CD4-positive, alpha-beta T cell treated with Interleukin-15 for 4 hours (primary cell): ENCODE data around the gene ECD.
A peak's percentile ranks its signal among the peaks of the same experiment; 100 is the strongest.
"Not testable (repeated sequence)": the region's sequence is repeated elsewhere in the genome, so short reads cannot be mapped to it uniquely, and the experiment has no call there.

Experiments used
- DNase-seq: peaks from one replicate; pipeline ENCODE4 v3.0.0-alpha.2; 2020; ENCODE audit warnings: low spot score

The ECD gene

DNA sequence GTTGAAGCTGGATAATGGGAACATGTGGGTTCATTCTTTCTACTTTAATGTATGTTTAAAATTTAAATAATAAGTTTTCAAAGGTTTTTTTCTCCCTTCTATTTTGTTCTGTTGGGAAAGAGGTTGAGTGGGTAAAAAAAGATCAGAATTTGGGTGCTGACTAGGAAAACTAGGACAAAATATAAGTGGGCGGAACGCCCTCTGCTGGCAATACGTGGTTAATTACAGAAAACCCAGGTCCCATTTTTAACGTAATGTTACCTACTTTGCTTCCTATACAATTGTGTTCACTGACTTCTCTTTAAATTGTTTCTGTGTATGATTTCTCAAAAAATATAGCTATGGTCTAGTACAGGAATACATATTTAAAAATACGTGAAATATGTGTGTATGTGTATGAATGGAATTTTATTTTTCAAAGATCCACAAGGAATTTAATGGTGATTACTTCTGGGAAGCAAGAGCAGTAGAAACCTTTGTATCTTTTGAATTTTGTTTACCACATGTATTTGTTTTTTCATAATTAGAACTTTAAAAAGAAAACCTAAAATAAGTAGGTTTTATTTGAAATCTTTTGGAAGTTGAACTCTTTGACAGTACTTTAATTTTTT lies 8.7 kb downstream of the ECD start:
- DNase-seq: peak; percentile 65

DNA sequence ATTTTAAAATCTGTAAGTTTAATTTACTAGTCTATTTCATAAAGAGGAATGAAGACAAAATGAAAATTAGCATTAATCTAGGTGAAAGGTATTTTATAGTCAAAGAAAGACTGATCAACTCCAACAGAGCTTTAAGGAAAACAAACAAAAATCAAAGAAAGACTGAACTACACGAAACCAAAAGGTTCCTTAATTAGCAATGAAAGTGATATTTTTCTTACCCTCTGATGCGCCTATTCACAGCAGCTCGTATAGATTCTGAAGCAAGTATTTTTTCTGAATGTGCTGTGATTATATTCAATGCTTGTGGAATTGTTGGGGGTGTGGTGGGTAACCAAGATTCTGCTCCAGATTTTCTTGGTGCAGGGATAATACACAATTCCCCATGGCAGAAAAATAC lies 11.8 kb downstream of the ECD start:
- no peak for DNase-seq

DNA sequence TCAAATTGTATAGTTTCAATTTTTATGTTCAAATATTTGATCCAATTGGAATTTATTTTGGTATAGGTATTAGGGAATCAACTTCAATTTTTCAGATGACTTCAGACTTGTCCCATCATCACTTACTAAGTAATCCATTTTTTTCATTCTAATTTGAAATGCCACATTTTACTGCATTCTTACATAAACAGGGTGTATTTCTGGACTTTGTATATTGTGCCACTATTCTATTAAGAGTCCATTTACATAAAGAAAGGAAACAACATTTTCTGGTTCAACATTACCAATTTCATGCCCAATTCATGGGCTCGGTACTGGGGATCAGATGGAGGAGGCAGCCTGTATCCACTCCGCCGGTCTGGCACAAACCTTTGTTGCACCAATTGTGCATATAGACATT lies 15.8 kb downstream of the ECD start:
- DNase-seq: no peak

DNA sequence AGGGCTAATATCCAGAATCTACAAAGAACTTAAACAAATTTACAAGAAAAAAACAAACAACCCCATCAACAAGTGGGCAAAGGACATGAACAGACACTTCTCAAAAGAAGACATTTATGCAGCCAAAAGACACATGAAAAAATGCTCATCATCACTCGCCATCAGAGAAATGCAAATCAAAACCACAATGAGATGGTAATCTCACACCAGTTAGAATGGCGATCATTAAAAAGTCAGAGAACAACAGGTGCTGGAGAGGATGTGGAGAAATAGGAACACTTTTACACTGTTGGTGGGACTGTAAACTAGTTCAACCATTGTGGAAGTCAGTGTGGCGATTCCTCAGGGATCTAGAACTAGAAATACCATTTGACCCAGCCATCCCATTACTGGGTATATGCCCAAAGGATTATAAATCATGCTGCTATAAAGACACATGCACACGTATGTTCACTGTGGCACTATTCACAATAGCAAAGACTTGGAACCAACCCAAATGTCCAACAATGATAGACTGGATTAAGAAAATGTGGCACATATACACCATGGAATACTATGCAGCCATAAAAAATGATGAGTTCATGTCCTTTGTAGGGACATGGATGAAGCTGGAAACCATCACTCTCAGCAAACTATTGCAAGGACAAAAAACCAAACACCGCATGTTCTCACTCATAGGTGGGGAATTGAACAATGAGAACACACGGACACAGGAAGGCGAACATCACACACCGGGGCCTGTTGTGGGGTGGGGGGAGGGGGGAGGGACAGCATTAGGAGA lies 17.0 kb downstream of the ECD start:
- not testable (repeated sequence) for DNase-seq

DNA sequence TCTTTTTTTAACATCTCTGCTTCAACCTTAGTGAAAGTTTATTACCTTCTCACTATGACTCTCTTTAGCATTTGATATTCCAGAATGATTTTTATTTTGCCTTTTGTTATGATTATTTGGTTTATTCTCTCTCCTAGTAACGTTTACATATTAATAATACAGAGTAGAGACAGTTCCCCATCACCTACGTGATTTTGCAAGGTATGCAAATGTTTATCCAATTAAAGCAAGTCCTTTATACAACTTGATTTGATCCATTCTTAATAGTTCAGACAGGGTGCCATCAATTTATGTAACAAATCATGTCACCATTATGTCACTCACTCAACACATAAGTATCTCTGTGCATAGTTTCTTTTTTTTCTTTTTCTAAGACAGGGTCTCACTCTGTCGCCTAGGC lies 26.2 kb downstream of the ECD start:
- no peak for DNase-seq

DNA sequence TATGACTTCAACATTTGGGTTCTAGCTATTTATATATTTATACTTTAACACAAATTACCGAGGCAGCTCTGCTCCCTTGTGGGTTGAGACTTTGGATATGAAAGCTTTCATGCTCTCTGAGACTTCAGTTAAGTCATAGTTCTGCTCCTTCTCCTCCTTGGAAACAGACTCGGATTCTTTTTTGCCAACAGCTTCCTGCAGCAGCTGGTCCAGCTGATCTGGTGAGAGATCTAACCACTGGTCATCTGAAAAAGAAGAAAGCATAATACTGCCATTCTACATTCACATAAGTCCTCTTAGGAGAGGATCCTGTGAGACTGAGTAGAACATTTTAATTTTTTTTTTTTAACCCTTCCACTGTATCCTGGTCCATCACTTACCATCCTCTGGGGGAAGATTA lies 28.6 kb downstream of the ECD start:
- no peak for DNase-seq

DNA sequence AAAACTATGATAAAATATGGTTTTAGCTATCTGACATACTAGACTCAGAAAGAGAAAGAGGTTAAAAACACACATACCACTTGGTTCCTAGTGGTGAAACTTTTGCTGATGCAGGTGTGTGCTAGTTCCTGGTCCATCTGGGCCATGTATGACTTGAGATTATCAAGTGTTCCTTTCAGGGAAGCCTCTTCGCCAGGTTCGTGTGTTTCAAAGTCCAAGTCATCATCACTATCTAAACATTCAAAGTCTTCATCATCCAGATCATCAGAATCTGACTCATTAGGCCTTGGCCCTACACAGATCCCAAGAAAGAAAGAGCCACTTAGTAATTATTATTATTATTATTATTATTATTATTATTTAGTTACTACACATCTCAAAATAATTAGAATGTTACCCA lies 31.2 kb downstream of the ECD start:
- DNase-seq: no peak

DNA sequence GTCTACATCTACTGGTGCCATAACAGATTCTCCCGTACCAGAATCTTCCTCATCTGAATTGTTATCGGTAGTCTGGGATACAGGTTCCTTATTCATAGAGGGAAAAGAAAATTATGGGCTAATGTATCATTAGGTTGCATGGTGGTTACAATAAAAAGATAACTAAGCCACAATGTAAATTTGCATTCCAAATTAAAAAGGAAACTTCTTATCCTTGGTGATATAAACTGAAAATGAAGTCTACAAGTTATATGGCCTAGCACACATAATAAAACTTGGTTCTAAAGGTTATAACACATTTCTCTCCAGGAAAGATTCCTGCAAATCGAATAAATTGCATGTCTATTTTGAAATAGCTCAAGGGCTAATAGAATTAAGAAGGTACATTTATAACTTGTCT lies 33.1 kb downstream of the ECD start:
- no peak for DNase-seq

DNA sequence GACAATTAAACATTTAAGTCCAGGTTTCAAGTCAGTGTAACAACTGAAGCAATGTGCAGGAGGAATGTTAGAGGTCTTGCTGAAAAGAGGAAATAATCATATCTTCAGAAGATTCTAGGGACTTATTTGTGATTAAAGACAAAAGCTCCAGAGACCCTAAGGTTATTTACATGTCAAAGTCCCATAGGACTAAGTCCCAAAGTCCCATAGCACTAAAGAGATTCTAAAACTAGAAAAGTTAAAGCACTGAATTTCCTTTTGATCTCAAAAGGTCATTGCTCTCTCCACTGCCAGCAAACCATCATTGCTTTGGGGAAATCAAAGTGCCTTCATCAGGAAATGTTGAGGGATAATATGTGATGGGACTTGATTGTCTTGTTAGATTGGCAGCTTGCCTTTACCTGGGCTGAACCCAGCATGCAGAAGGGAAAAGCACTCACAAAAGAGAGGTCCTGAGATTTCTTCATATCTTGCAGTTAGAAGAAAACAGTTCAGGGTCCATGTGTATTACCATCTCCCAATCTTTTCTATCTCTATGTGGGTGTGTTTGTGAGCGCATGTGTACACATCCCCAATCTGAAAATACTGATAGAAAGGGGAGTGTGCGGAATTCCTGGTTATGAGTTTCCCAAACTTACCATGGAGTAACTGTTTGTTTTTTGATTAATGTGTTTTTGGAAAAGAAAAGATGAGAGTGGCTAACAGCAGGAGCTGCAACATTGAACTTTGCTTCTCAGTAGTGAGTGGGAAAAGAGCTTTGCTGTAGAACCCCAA lies 35.7 kb downstream of the ECD start:
- DNase-seq: no peak

DNA sequence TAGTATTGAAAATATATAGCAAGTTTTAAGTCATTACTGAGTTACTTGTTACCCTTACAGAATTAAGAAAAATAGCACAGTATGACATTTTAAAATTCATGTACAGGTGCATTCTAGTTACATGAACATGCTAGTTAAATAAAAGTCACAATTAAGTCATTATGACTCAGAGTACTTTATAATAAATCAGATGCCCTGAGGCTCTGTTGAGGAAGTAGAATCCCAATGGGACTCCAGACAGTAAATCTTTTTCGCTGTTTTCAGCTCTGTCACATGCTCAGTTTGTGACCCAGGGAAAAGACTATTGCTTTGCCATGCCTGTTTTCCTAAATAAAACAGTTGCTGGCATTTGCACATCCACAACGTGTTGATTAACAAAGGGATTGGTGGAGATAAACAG lies 36.5 kb downstream of the ECD start:
- DNase-seq: no peak

DNA sequence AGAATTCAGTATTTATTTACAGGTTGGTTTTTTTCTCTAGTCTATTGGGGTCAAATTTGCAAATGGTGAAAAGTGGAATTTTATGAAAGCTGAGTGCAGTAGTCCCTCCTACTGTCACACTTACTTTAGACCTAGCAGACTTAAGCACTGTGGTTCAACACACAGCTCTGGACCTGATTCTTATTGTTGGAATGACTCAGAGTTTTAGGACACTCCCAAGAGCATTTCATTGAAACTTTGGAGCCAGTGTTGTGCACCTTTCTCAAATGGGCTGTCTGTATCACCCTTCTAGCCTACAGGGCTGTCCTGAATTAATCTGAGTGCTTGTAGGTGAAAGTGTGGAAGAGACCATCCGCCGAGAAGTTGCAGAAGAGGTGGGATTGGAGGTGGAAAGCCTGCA lies 41.5 kb downstream of the ECD start:
- DNase-seq: no peak

DNA sequence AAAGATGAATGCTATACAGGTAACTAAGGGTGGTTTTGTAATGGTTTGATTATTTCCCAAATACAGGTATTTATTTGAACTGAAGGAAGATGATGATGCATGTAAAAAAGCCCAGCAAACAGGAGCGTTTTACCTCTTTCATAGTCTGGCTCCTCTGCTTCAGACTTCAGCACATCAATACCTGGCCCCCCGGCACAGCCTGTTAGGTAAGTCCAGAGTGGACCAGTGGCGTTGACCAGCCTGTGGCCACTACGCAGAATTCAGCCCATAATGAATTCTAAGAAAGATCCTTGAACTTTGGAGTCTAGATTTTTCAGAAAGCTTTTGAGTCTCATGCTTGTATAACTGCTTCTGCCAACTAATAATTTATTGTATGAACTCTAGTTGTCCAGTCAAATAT lies 47.9 kb downstream of the ECD start:
- DNase-seq: no peak

DNA sequence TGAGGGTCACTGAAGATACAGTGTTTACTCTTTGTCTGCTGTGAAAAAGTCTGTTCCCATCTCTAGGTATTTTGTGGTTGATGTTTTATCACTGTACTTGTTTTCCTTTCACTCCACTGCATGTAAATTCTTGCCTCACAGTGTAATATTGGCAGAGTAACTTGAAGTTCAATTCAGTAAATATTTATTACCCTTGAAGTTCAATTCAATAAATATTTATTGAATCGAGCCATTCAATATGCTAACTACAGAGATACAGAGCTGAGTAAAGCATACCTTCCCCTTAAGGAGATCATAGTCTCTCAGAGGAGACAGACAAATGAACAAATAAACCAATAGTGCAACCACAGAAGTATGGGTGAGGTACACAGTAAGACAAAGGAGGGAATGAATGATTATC lies 48.4 kb downstream of the ECD start:
- DNase-seq: no peak

DNA sequence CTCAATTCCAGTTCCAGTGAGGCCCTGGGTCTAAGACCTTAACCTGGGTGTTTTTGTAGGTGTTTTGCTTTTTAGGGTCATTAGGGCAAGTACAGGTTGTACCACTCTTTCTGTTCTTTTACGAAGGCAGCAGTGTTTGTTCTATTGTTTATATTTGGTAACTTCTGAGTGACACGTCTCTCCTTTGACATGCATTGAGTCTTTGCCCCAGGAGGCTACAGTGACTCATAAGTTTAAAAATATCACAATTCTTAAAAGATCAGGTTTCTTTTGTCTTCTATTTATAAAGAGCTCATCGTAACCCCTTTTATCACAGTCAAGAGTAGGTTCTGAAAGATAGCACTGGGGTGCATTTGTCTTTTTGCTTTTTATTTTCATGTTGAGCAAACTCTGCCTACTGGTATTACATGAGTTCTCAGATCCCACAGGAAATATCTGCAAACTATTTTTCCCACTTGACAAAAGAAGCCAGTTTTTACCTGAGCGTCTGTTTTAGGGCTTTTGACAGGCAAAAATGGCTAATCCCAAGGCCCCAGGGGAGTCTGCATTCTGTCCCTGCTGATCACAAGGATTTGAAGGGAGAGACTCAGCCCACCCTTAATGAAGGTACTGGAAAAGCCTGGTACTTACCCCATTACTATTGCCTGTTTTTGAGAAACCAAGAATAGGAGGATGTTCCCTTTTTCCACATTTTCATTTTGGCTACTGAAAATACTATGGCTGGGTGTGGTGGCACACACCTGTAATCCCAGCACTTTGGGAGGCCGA lies 49.6 kb downstream of the ECD start:
- no peak for DNase-seq

DNA sequence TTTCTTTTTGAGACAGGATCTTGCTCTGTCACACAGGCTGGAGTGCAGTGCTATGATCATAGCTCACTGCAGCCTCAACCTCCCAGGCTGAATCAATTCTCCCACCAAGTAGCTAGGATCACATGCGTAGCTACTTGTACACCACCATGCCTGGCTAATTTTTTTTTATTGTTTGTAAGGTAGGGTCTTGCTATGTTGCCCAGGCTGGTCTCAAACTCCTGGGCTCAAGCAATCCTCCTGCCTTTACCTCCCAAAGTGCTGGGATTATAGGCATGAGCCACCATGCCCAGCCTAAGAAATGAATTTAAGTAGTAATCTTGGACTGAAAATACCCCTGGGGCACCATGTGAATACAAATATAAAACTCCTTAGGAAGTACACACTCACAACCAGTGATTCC lies 51.8 kb downstream of the ECD start:
- DNase-seq: no peak

DNA sequence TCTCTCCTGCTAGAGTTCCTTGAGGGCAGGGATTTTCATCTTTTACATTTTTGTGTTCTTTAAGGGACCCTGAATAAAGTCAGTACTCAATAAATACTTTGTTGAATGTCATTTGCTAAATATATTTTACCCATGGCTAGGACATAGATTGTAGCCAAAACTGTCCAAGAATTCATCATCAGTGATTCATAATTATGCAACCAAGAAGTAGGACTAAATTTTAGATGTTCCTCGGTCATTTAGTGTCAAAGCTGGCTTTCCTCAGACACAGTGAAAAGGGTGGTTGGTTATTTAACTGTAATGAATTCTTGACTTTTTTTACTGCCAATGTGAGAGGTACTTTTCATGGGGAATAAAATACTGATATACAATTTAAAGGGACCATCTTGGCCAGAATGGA lies 54.3 kb downstream of the ECD start:
- no peak for DNase-seq

DNA sequence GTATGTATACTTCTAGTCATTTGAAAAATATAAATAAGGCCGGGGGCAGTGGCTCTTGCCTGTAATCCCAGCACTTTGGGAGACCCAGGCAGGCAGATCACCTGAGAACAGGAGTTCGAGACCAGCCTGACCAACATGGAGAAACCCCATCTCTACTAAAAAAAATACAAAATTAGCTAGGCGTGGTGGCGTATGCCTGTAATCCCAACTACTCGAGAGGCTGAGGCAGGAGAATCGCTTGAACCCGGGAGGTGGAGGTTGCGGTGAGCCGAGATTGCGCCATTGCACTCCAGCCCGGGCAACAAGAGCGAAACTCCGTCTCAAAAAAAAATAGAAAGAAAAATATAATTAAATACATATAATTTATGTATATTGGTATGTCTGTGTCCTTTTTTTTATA lies 55.8 kb downstream of the ECD start:
- DNase-seq: not testable (repeated sequence)

DNA sequence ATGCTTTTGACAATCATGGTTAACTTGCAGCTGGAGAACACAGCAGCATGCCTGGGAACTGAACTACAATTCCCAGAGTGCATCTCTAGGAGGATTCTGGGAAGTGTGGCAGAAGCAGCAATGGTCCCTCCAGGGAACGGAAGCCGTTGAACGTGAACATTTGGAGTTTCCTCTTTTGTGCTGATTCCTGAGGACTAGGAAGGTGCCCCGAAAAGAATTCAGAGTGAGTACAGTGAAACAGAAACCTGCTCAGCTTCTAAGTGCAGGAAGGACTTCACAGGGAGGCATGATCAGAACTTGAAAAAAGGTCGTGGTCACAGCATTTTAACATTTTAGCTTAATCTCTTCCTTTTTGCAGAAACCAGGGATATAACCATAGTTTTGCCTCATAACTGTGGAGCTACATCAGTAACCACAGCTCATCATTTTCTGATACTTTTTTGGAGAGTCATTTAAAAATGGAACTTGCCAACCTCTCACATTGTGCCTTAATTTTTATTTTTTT lies 57.4 kb downstream of the ECD start, which contains the start of gene NUDT13:
Gene NUDT13 (plus strand): TSS at position 111 of the 505 bp plus-strand sequence. CDS start 3,911 bp downstream, outside the sequence.
- peak; percentile 66 for DNase-seq

DNA sequence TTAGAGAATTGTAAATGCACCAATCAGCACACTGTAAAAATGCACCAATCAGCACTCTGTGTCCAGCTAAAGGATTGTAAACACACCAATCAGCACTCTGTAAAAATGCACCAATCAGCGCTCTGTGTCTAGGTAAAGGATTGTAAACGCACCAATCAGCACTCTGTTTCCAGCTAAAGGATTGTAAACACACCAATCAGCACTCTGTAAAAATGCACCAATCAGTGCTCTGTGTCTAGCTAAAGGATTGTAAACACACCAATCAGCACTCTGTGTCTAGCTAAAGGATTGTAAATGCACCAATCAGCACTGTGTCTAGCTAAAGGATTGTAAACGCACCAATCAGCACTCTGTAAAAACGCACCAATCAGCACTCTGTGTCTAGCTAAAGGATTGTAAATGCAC lies 58.6 kb downstream of the ECD start:
- not testable (repeated sequence) for DNase-seq

DNA sequence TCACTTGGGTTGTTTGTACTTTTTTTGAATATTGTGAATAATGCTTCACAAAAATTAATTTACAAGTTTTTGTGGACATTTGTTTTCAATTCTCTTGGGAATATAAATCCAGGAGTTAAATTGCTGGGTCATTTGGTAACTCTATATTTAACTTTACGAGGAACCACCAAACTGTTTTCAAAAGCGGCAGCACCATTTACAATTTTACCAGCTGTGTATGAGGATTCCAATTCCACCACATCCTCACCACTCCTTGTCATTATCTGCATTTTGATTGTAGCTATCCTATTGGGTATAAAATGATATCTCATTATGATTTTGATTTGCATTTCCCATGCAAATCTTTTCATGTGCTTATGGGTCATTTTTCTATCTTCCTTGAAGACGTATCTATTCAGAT lies 61.5 kb downstream of the ECD start:
- DNase-seq: no peak

DNA sequence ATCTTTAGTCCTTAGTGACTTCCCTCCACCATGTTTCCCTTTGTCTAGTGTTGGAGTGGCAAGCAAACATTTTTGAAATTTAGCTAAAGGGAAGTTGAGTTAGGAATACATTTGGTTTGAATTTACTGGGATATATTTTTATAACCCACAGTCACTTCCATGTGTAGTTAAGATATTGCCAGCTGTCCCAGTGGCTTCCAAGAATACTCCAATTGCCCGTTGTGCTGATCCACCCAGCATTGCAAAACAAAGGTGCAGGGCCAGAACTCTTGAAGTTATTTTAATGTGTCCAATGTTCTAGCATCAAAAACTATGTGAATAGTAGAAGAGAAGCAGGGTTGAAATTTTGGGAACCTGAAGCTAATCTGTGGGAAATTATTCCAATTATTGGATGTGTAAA lies 68.7 kb downstream of the ECD start:
- DNase-seq: no peak

DNA sequence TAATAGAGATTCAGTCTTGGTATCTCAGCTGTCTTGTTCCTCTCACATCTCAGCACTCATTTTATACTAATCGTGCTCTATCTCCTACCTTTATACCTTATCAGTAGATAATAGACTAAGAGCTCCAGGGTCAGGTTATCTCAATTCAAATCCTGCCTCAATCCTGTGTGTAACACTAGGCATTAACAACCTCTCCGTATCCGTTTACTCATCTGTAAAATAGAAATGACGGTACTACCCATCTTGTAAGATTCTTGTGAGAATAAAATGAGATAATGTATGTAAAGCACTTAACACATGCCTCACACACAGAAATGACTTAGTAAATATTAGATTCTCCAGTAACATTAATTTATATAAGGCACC lies 70.5 kb downstream of the ECD start:
- no peak for DNase-seq
